HG03139 (cell line): ENCODE measurements around the gene PTH2.
"Not testable (repeated sequence)": the region's sequence is repeated elsewhere in the genome, so short reads cannot be mapped to it uniquely, and the experiment has no call there.

ENCODE experiments used
- ATAC-seq: cut with Tn5 transposase; IDR thresholded peaks from one replicate; pipeline ENCODE4 v1.9.1; 2021; ENCODE audit not compliant: unreplicated experiment

Gene PTH2

DNA sequence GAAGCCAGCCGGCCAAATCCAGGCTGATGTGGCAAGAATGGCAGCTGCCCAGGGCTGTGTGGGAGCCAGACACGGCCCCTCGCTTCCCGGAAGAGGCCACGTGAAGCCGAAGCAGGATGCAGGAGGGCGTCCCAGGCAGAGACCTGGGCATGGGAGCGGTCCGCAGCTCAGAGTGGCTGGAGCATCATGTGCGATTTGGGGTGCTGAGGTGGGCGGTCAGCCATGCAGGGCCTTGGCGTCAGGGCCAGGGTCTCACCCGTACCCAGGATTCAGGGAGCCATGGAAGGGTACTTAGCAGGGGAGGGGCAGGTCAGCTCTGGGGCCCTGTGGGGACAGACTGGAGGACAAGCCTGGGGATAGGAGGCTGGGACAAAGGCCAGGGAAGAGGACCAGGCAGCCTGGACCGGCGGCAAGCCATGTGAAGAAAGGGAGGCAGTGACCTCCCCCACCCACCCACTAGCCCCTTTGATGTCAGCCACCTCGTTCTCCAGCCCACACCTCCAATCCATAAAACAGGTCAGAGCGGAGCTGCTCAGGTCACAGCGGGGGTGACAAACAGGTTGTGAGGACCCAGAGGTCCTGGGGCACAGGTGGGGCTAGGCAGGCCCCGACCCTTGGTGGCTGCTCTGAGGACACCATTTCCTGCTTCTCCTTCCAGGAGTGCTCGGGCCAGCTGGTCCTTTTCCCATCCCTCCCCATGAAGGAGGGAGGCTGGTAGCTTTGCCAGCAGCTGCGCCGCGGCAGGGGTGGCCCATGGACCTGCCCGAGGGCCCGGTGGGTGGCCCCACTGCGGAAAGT is 32.9 kb downstream of the PTH2 start:
- no peak for ATAC-seq

DNA sequence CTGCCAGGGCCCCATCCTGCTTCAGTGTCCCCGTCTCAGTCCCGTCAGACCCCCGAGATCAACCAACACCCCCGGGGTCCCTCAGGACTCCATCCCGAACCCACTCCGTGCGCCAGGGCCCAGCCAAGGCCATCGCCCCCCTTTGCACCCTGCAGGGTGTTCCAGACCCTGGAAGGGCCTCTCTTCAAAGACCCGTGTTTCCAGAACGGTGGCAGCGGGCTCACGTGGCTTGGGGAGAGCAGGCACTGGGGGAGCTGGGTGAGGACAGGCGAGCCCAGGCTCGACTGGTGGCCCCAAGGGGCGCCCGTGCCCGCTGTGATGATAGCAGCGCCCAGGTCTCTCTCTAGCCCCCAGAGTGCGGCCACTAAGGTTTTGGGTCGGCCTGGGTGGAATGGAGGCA is 33.8 kb downstream of the PTH2 start:
- ATAC-seq = no peak

DNA sequence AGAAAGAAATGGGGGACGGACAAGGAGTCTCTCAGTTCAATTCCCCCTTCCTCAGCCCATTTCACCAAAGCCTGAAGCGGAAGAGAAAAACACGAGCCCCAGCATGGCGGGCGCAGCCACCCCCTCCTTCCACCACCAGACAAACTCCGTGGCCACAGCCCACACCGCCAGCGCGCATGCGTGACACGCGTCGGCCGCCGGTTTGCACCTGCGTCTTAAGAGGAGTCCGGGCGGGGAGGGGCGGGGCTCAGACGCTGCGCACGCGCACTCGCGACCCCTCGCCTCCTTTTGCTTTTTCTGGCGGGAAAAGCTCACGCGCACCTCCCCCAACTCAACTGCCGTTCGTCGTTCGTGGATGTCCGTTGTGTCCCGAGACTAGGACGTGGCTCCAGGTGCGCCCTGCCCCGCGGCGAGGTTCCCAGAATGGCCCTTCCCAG is 35.3 kb downstream of the PTH2 start, which contains the start of gene KASH5:
Gene KASH5, plus strand, starts transcription at position 314 of the 437 bp plus-strand sequence. CDS start 2,635 bp downstream, outside the sequence.
- ATAC-seq = no peak

DNA sequence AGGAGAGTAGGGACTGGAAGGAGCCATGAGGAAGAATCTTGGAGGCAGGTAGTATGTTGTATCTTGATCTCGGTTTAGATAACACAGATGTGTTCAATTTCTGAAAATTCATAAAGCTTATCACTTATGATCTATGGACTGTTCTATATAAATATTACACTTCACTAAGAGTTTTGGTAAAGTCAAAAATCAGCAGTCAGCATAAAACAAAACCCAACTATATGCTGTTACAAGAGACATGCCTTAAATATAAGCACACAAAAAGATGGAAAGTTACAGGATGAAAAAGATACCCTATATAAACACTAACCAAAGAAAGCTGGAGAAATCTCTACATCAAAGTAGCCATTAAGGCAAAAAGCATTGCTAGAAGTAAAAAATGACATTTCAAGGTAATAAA is 39.6 kb downstream of the PTH2 start:
- ATAC-seq = no peak

DNA sequence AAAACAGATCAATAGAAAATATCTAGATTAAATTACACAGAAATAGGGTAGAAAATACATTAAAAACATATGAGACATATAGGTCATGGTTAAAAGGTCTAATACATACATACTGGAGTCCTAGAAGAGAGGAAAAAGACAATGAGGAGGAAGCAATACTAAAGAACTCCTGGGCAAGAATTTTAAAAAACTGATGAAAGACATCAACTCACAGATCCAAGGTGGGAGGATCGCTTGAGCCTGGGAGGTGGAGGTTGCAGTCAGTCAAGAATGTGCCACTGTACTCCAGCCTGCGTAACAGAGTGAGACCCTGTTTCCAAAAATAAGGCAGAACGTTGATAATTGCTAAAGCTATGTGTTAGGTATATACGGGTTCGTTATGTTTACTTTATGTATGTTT is 40.6 kb downstream of the PTH2 start:
- no peak for ATAC-seq

DNA sequence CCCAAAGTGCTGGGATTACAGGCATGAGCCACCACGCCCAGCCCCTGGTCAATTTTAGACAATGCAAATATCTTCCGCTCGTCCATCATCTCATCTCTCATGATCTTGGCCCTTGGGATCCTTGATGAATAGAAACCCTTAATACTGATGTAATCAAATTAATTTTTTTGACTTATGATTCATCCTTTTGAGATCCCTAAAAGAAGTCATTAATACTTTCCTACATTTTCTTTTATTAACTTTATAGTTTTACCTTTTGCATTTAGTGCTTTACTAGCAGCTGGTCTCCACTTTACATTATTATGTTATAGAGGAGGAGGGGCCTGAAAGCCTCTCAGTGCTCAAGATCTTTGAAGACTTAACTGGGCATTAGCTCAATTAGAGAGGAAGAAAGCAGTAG is 42.9 kb downstream of the PTH2 start:
- ATAC-seq = no peak

DNA sequence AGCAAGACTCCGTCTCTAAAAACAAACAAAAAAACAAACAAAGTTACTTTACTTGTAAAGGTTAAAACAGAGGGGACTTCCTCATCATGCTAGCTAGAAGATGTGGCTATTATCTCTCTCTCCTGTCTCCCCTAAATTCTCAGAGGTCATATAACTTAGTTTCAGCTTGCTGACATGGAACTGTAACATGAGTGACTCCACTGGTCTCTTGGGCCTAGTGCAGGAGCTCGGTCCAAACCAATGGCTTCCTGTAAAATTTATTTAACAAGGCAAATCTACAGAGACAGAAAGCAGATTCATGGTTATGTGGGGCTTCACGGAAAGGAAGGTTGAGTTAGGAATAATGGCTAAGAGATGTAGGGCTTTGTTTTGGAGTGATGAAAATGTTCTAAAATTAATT is 44.7 kb downstream of the PTH2 start:
- no peak for ATAC-seq

DNA sequence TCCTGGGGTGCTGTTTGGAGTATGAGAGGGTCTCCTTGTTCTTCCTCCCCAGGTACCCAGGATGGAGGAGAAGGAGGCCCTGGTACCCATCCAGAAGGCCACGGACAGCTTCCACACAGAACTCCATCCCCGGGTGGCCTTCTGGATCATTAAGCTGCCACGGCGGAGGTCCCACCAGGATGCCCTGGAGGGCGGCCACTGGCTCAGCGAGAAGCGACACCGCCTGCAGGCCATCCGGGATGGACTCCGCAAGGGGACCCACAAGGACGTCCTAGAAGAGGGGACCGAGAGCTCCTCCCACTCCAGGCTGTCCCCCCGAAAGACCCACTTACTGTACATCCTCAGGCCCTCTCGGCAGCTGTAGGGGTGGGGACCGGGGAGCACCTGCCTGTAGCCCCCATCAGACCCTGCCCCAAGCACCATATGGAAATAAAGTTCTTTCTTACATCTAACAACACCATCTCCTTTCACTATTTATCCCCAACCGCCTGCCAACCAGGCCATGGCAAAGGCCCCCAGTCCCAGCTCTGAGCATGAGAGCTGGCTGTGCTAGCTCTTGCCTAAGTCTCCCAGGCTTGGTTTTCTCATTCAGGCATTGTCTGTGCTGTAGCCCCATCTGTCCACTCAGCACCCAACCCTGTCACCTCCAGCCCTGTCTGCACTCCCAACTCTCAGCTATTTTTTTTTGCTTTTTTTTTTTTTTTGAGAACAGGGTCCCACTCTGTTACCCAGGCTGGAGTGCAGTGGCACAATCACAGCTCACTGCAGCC is 48.4 kb downstream of the PTH2 start:
- ATAC-seq = no peak

DNA sequence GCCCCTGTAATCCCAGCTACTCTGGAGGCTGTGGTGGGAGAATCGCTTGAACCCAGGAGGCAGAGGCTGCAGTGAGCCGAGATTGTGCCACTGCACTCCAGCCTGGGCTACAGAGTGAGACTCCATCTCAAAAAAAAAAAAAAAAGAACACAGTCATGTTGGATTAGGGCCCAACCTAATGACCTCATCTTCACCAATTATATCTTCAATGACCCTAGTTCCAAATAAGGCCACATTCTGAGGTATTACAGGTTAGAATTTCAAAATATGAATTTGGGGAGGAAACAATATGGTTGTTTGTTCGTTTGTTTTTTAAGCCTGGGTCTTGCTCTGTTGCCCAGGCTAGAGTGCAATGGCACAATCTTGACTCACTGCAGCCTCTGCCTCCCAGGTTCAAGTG is 50.1 kb downstream of the PTH2 start:
- not testable (repeated sequence) for ATAC-seq
